Measurements from ENCODE around the gene PRDM10.
A peak's percentile ranks its signal among the peaks of the same experiment; 100 is the strongest.

Gene PRDM10

DNA sequence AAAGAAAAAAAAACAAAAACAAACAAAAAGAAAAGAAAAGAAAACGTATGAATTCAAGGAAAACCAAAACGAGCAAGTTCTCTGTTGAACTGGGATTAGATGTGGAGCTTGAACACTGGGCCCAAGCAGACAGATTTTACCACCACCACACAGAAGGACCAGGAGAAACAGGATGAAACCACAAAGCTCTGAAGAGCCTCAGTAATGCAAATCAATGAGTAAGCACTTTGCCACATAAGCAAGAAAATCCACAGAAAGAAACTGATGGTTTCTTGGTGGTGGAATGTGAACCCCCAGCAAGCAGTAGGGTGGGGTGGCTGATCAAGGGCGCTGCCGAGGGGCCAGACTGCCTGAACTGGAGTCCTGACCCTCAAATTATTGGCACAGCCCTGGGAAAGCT is 56.4 kb downstream of the PRDM10 start:
- no peak for DNase-seq (ENCODE audit: low spot score)

DNA sequence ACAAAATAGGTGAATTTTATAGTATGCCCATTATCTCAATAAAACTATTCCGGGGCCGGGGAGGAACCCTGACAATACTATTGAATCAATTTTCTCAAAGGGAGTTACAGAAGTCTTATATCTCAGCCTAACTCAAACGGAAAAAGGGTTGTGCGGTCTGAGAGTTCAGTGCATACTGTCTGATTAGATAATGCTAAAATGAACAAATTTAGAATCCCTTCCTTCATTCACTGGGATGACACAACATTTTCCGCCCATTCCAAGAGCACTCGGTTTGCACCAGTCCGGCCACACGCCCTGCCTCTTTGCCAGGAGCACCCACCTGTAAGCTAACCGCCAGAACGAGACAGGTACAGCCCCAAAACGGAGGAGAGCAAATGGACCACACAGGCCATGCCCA is 57.3 kb downstream of the PRDM10 start:
- no peak for DNase-seq (ENCODE audit: low spot score)

DNA sequence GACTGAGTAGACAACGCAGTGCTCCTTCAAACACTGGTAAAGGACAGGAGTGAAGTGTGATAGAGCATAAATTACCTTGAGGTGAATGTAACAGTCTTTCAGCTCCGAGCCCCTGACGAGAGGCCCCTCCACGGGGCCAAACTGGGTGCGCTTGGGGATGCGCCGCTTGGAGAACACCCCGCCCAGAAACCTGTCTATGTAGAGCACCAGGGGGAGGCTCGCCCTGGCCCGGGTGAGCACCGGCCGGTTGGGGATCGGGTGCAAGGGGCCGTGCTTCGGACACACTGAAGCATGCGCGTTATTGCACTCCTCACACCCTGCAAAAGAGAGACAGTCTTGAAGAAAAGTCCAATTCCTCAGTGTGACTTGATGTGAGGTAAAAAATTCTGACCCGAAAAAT is 57.9 kb downstream of the PRDM10 start:
- DNase-seq (ENCODE audit: low spot score) = no peak

DNA sequence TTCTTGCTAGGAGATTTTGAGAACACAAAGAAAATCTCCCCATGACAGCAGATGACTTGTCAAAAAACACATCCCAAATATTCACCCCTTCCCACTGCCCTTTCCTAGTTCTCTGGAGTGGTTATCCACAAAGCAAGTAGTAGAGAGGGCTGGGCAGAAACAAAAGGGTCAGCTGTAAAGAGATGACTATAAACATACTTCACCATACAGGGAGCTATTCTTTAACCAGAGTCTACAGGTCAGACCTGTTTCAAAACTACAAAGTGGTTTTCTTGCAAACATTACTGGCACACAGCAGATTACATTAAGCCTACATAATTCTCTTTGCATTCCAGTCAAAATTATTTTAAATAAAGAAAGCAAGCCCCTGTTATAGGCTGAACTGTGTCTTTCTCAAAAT is 59.6 kb downstream of the PRDM10 start:
- DNase-seq (ENCODE audit: low spot score) = no peak

DNA sequence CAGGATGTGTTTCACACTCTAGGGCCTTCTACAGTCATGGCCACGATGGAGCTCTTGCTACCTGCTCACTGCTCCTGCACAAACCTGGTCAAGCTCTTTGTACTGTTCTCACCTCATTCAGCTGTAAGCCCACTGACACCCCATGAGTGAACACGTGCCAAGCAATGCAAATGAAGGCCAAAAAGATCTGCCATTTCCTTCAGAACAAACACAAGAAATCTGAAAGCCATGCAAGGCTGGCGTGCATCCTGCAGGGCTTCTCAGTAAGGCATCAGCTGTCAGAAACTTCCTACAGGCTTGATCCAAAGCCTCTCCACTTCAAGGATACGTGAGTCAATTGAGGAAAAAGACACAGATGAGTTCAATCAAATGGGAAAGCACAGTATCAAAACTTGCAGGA is 63.1 kb downstream of the PRDM10 start:
- DNase-seq (ENCODE audit: low spot score) = no peak

DNA sequence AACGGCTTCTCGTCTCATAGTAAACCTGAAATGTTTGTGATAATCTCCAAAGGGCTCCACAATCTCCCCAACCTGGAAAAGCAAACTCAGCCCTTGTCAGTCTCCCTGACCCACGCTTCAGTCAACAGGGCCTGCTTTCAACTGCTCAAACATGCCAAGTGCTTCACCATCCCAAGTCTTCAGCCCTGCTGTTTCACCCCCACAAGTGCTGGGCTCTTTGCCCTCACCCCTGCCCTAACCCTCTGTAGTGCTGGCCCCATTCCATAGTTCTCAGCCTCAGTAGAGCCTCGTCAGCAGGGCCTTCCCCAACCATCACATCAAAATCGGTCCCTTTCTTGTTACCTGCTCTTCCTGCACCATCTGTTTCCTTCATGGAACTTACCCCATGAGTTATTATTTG is 63.9 kb downstream of the PRDM10 start:
- DNase-seq (ENCODE audit: low spot score) = no peak

DNA sequence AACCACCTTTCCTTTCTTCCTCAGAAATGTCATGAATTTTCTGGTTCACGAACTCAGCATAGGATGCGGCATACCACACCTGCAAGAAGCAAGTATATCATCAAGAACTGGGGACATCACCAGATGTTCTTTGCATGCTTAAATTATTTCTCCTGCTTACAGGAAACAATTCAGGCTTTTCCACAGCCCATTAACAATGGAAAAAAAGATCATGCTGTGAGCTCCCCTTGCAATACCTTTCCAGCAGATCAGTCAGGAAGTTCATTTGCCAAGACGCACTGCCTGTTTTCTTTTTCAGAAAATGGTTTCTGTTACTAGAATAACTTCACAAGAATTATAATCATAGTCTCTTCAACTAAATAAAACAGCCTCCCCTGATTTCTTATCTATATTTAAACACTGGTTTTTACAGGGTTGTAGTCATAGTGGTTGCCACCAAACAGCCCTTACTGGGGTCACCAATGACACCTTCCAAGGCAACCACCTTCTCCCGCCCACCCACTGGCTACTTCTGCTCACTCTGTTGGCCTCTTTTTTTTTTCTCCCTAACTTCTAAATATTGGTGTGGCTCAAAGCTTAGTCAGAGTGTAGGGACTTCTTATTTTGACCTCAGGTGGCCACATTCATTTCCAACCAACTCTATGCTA is 64.9 kb downstream of the PRDM10 start:
- DNase-seq (ENCODE audit: low spot score) = peak; percentile 58

DNA sequence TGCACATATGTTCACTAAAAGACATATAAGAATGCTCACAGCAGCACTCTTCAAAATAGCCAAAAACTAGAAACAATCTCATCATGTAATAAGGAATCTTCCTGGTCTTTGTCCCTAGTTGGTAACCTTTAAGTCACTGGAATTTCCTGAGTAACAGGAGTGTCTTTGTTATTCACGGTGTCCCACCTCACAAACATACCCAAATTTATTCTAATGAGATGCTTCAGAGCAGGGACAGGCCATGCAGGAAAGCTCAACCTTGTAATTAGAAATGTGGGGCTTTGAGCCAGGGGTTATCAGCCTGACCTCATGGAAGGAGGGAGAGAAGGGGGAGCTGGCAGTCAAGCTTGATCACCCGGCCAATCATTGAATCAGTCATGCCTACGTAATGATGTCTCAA is 66.9 kb downstream of the PRDM10 start:
- no peak for DNase-seq (ENCODE audit: low spot score)

DNA sequence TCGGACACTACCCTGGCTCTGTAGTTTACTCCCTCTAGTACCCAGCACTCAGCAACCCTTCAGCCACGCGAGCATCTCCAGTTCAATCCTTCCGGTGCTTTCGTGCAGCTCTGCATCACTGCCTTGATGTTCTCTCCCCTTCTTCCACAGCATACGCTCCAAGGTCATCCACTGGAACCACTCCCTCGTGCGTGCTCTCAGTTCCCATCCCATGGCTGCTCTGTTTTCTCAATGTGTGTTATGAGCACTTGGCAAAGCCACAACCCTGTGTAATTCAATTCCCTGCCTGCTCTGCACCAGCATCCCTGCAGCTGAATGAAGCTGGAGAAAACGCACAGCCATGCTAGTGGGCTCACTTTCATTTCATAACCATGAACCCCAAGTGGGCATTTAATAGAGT is 68.7 kb downstream of the PRDM10 start:
- DNase-seq (ENCODE audit: low spot score) = no peak

DNA sequence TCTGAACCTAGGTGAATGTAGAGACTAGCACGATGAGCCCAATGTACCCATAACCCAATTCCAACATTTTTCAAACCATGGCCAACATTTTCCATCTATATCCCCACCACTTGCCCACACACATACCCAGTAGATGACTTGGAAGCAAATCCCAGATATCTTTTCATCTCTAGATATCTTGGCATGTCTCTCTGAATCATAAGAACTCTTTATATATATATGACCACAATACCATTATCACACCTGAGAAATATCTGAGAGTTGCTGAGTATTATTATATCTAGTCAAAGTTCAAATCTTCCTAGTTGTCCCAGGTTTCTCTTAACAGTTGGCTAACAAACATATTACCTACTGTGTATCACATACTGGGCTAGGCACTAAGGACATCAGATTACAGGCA is 69.4 kb downstream of the PRDM10 start:
- no peak for DNase-seq (ENCODE audit: low spot score)

DNA sequence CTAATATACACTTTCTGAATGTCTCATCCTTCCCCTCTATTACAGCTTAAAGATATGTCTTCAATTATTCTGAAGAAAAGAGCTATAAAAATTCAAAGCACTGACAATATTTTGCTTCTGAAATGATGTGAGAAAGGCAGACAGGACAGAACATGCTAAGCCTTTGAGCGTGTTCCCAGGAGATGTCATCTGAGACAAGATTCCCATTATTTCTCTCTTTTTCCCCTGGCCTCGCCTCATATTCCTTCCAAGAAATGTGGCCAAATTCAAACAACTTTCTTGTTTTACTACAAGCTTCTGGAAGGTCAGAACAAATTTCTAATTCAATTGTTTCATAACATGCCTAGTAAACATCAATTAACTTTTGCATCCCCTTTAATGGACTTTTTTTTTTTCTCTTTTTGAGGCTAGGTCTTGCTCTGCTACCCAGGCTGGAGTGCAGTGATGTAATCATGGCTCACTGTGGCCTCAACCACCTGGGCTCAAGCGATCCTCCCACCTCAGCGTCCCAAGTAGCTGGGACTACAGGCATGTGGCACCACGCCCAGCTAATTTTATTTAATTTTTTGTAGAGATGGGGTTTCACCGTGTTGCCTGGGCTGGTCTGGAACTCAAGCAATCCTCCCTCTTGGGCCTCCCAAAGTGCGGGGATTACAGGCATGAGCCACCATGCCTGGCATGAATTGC is 70.1 kb downstream of the PRDM10 start:
- no peak for DNase-seq (ENCODE audit: low spot score)

DNA sequence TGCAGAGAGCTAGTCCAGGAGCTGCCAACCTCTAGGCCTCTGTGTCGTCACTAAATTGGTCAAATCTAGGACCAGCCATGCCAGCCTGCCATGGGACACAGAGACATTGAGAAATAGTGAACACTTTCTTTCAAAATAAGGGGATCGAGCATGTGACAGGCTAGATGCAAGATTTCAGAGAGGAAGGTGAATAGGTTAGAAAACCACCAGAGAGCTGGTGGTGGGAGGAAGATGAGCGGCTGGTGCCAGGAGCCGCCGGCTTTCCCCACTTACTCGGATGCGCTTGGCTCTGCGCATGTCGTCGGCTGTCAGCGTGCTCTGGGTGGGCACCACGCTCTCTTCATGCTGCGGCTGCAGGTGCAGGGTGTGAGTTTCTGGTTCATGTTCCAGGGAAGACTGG is 71.9 kb downstream of the PRDM10 start:
- peak; percentile 45 for DNase-seq (ENCODE audit: low spot score)

DNA sequence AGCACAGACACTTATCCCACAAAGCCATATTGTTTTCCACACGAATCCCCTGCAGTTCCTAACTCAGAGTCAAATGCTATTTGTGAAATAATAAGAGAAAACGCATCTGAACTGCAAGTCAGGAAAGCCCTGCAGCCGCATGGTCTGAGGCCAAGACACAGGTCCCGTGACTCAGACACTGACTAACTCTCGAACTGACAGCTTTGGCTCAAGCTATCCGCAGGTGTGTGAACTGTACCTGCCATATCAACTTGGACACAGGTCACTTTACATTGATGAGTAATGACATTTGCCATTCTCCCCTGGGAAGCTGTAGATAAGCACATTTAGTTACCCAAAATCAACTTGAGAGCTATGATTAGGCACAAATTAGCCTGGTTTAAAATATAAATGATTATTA is 72.3 kb downstream of the PRDM10 start:
- peak; percentile 76 for DNase-seq (ENCODE audit: low spot score)

DNA sequence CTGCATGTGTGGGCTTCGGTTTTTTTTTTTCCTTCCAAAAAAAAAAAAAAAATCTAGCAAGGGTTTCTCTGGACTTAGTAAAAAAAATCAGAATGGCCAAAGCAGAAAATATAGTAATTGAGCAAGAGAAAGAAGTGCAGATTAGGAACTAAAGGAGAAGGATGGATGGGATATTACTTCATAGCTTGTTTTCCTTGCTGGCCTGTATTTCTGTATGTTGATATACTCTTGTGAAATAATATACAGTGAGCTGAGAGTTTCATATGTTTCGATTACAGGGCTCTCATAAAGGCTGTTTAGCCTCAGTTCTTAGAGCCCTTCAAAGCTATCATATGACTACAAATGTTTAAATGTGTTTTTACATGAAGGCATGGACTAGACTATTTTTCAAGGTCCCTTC is 72.9 kb downstream of the PRDM10 start:
- no peak for DNase-seq (ENCODE audit: low spot score)

DNA sequence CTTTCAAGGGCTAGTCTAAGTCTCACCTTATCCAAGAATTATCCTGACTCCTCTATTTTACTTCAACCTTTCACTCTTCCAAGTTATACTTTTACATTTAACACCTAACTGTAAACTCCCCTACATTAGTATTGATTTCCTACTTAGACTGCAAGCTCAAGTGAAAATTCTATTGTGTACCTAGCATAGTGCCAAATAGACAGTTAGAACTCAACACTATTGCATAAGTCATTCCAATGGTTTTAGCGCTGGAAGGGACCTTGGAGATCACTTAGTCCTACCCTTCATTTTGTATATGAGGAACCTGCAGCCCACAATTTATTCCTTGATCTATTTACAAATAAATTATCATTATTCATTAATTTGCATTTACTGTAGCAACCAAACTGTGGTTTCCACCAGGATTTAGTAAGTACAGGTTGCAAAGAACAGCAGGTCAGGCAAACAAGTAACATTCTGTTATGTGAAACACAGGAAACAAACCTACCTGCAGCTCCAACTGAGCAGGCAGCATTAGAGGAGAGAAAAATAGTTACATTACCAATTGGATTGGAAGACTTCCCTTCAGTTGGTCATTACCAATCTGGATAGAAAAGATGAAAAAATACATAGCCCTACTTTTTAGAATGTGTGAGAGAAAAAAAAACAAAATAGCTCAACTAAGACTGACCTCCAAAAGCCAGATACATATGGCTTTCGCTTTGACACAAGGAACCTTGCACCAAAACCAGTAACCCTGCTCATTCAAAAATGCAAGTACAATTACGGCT is 73.5 kb downstream of the PRDM10 start:
- peak; percentile 60 for DNase-seq (ENCODE audit: low spot score)

DNA sequence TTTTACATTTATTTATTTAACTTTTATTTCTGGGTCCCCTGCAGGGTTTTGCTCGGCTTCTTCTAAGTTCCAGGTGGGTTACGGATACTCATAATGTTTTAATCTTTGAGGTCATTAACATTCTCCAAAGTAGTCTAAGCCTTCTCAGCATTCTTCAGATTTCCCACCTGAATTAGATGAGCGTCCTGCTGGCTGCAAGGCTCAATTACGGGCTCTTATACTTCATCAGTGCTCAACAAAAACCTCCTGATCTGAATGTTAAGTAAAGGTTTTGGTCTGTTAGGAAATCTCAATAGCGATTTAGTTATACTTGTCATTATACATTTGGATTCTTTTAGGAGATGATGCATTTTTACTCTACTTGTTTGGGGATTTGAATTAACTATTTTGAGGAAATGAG is 80.0 kb downstream of the PRDM10 start:
- DNase-seq (ENCODE audit: low spot score) = no peak

DNA sequence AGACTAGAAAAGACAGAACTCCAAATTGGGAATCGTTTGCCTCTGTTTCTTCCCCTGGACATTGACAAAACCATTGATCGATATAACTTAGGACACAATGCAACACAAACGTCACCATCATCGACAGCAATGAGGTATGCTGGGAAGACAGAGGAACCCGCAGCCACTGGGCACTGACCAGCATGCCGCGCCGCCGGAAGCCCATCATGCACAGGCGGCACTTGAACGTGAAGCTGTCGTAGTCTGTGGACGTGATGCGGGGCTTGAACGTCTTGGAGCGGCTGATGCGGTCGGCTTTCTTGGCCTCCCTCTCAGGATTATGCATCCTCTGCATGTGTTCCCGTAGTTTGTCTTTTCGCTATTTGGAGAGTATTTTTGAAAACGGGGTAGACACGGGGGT is 84.3 kb downstream of the PRDM10 start:
- DNase-seq (ENCODE audit: low spot score) = no peak

DNA sequence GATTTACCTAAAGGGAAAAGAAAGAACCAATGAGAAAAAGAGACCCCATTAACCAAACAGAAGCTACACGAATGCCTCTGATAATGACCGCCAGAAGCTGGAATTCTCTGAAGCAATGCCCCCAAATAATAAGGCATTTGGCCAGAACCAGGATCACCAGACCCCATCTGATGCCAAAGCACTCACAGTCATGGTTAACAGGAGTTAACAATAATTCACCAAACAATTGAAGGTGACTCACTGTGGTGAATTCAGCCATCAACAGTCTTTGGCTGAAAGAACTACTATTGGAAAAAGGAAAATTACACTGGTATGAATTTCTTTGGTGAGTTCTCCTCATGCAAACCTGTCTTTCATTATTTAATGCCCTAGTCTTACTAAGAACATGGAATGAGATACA is 85.4 kb downstream of the PRDM10 start:
- no peak for DNase-seq (ENCODE audit: low spot score)

DNA sequence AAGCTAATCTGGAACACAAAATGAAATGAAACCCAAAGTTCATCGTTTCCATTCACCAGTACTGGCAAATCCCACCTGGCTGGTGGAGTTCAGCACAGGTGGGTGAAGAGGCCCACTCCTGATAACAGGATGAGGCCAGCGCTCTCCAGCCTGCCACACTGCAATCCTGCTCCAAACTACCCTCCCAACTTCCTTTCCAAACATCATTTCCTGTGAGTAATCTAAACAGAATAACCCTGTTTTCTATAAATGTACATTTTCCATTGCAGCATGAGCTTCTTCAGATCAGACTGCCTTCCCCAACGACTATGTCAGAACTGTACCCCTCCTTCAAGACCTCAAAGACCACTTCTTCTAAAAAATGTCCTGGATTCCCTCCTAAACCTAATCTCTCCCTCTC is 91.3 kb downstream of the PRDM10 start:
- DNase-seq (ENCODE audit: low spot score) = no peak

DNA sequence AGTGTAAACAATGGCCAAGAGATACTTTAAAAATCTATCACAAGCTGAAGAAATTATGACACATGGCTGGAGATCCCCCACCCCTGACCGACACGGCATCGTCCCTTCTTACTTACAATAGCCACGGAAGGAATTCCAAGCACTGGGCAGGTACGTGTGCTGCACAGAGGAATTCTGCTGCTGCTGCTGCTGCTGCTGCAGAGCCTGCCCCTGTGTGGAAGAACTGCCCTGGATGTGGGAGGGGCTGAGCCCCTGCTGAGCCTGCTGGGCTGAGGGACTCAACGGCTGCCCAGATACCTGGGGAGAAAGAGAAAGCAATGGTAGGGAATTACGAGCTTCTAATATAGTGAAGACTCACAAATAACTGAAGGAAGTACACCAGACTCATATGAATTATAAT is 92.3 kb downstream of the PRDM10 start:
- no peak for DNase-seq (ENCODE audit: low spot score)

DNA sequence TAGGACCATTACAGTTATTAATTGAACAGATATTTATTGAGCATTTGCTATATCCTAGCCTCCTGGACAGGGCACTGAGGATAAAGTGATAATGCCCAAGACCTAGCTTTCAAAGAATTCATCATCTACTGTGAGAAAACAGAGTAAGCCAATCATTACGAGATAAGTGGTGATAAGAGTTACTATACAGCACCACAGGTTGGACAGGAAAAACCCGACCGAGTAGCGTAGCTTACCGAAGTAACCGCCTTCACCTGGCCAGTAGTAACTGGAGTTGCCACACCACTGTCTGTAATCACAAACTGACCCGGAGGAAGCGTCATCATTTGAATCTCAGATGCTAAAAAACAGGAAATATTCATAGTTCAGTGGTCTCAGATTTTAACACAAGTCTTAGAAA is 97.2 kb downstream of the PRDM10 start:
- no peak for DNase-seq (ENCODE audit: low spot score)

DNA sequence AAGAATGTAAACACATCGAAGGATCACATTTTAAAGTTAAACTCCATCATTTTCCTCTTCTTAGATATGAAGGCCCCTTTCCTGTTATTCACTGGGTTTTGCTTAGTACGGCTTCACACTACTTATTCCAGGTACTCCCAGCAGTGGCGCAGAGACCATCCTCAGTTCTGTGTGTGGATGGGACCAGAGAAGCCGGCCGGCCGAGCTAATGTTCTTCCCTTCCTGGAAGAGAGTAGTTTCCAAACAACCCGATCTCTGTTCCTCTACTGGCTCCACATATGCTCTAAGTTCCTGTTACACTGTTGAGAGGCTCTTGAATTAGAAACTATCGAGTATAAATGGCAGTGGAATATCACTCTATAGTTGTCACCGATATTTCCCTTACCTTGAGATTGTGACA is 106.6 kb downstream of the PRDM10 start:
- no peak for DNase-seq (ENCODE audit: low spot score)

Measured in cerebellar cortex (tissue), 1 donor.